ENCODE measurements around the gene HCK. TPM values are rescaled to one million over a fixed set of nuclear protein-coding genes. Genes with fewer than 3 reads are reported as not detected.

The HCK gene
- total and polyA plus RNA-seq, 7 donors, result 8.6 to 28.0 (median 17.5) TPM

DNA sequence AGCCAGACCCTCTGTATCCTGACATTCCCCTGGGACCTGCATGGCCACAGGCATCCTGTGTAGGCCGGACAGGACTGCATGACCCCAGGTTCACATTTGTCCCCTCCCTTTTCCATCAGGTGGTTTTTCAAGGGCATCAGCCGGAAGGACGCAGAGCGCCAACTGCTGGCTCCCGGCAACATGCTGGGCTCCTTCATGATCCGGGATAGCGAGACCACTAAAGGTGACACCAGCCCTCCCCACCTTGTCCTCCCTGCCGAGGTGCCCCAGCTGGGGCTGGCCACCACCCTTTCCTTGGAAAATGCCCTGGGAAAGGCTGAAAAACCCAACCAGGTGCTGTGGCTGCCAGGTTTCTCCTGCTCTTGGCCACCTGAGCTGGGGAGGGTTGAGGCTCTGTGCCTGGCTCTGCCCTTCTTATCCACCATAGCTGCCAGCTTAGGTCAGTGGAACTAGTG lies 27.6 kb downstream of the HCK start:
- no peaks in the 10 kb centered on the region for H3K4me1 ChIP-seq
- no peak for DNase-seq
- WGBS, 2 donors, result 34 to 69% methylated on average over 8 of the region's 8 CpGs
- peaks cover 0 to 21% (median 0%) of the 10 kb centered on the region in 3 donors for H3K27me3 ChIP-seq
- H3K9me3 ChIP-seq, result no peaks in the 10 kb centered on the region
- no peak overlapping the region for H3K4me3 ChIP-seq
- no peaks in the 10 kb centered on the region for H3K36me3 ChIP-seq
- TF ChIP-seq, protein P1, sequence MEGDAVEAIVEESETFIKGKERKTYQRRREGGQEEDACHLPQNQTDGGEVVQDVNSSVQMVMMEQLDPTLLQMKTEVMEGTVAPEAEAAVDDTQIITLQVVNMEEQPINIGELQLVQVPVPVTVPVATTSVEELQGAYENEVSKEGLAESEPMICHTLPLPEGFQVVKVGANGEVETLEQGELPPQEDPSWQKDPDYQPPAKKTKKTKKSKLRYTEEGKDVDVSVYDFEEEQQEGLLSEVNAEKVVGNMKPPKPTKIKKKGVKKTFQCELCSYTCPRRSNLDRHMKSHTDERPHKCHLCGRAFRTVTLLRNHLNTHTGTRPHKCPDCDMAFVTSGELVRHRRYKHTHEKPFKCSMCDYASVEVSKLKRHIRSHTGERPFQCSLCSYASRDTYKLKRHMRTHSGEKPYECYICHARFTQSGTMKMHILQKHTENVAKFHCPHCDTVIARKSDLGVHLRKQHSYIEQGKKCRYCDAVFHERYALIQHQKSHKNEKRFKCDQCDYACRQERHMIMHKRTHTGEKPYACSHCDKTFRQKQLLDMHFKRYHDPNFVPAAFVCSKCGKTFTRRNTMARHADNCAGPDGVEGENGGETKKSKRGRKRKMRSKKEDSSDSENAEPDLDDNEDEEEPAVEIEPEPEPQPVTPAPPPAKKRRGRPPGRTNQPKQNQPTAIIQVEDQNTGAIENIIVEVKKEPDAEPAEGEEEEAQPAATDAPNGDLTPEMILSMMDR (IDR thresholded peaks at IDR 0.05), result no peak
- intact Hi-C loops (cut with DNase I), result no loop called here
- no peak overlapping the region for H3K27ac ChIP-seq

DNA sequence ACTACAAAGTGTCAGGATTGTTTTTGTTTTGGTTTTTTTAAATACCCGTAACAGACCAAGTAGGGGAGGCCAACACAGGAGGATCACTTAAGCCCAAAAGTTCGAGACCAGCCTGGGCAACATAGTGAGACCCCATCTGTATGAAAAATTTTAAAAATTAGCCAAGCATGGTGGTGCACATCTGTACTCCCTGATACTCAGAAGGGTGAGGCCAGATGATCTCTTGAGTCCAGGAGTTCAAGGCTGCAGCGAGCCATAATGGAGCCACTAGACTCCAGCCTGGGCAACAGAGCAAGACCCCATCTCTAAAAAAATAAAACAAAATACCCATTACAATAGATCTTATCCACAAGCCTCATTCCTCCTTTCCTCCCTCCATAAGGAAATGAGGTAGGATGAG lies 28.7 kb downstream of the HCK start:
- Histone ChIP-seq H3K27ac (no peak overlapping the region), H3K36me3 (no peaks in the 10 kb centered on the region), H3K9me3 (no peaks in the 10 kb centered on the region), H3K27me3 (peaks cover 0 to 20% (median 0%) of the 10 kb centered on the region in 3 donors), H3K4me1 (no peaks in the 10 kb centered on the region), H3K4me3 (no peak overlapping the region)
- 61 to 78% methylated on average over 3 of the region's 3 CpGs for WGBS, 2 donors
- TF ChIP-seq POLR2AphosphoS5 (IDR thresholded peaks at IDR 0.05), result no peak
- TF ChIP-seq EP300 (IDR thresholded peaks at IDR 0.05), result no peak
- TF ChIP-seq, protein P1 (IDR thresholded peaks at IDR 0.05), result no peak
- TF ChIP-seq POLR2A (IDR thresholded peaks at IDR 0.05), result no peak
- intact Hi-C loops (cut with DNase I), result no loop called here
- DNase-seq, result no peak

DNA sequence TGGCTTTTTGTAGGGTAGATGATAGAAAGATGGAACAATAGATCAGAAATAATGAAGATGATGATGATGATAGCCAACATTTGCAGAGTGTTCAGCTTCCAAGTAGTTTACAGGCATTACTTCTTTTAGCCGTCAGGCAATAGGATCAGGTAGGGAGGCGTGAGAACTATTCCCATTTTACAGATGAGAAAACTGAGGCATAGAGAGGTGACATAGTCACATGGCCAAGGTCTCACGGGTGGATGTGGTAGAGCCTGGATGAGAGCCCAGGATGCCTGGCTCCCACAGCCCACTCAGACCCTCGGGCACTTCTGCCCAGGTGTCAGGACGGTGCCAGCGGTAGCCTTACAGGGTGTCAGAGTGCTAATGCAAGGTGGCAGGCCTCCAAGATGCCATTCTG lies 31.4 kb downstream of the HCK start:
- intact Hi-C loops (cut with DNase I), result no loop called here
- 86 to 93% methylated on average over 6 of the region's 6 CpGs for WGBS, 2 donors

DNA sequence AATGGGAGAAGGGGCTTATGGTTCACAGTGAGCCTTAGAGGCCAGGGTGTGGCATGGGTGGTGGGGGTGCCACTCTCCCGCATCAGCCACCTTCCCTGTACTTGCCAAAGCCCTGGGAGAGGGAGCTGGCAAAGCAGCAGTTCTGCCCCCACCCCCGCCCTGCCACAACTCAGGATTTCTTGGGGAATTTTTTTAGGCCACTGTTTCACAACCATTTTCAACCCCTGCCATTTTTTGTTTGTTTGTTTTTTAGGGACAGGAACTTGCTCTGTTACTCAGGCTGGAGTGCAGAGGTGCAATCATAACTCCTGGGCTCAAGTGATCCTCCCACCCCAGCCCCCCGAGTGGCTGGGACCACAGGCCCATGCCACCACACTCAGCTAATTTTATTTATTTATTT lies 35.0 kb downstream of the HCK start:
- intact Hi-C loops (cut with DNase I), result no loop called here

More for the DNA sequence above, 31.4 kb downstream of the HCK start:
- no peak for DNase-seq
- H3K27me3 ChIP-seq, result peaks cover 0 to 20% (median 0%) of the 10 kb centered on the region in 3 donors
- H3K4me1 ChIP-seq, result no peaks in the 10 kb centered on the region
- H3K4me3 ChIP-seq, result no peak overlapping the region
- TF ChIP-seq EP300 (IDR thresholded peaks at IDR 0.05), result no peak
- TF ChIP-seq, protein P1 (IDR thresholded peaks at IDR 0.05), result no peak
- TF ChIP-seq POLR2AphosphoS5 (IDR thresholded peaks at IDR 0.05), result no peak
- no peak for TF ChIP-seq POLR2A (IDR thresholded peaks at IDR 0.05)
- H3K27ac ChIP-seq, result no peak overlapping the region
- no peaks in the 10 kb centered on the region for H3K9me3 ChIP-seq
- H3K36me3 ChIP-seq, result no peaks in the 10 kb centered on the region

More for the DNA sequence above, 35.0 kb downstream of the HCK start:
- no peak for DNase-seq
- Histone ChIP-seq H3K27ac (no peak overlapping the region), H3K4me3 (no peak overlapping the region), H3K9me3 (peaks cover 0 to 3% (median 0%) of the 10 kb centered on the region in 4 donors), H3K27me3 (peaks cover 0 to 10% (median 0%) of the 10 kb centered on the region in 3 donors), H3K4me1 (no peaks in the 10 kb centered on the region), H3K36me3 (no peaks in the 10 kb centered on the region)
- TF ChIP-seq EP300 (IDR thresholded peaks at IDR 0.05) (no peak), POLR2AphosphoS5 (IDR thresholded peaks at IDR 0.05) (no peak), POLR2A (IDR thresholded peaks at IDR 0.05) (no peak)
- TF ChIP-seq, protein P1 (IDR thresholded peaks at IDR 0.05), result no peak
- 71 to 85% methylated on average over 3 of the region's 3 CpGs for WGBS, 2 donors

Measured in sigmoid colon (tissue), 7 donors.